Skeletal muscle cell (primary cell): ENCODE measurements around the gene FMNL2.

Experiments used
- DNase-seq: peaks from one replicate; pipeline ENCODE4 v3.0.0-alpha.2; 2010; ENCODE audit warnings: low read depth
- H3K4me3 ChIP-seq: 2 replicates; pipeline ENCODE4 v1.5.1; 2011; ENCODE audit warnings: low read depth, mild to moderate bottlenecking, control low read depth, low read length, moderate library complexity

The FMNL2 gene

GRCh38 chr2:152415231-152415642 lies 80.3 kb downstream of the FMNL2 start:
- no peak for DNase-seq
- no peak overlapping the region for H3K4me3 ChIP-seq

GRCh38 chr2:152415796-152416195 lies 80.8 kb downstream of the FMNL2 start:
- no peak overlapping the region for H3K4me3 ChIP-seq
- DNase-seq, result no peak

GRCh38 chr2:152418688-152419087 lies 83.7 kb downstream of the FMNL2 start:
- no peak overlapping the region for H3K4me3 ChIP-seq
- no peak for DNase-seq

- H3K4me3 ChIP-seq, result no peak overlapping the region
- DNase-seq, result no peak
Measured at GRCh38 chr2:152419944-152420343, 85.0 kb downstream of the FMNL2 start.

GRCh38 chr2:152420363-152420762 lies 85.4 kb downstream of the FMNL2 start:
- DNase-seq, result no peak
- no peak overlapping the region for H3K4me3 ChIP-seq

GRCh38 chr2:152420936-152421335 lies 86.0 kb downstream of the FMNL2 start:
- H3K4me3 ChIP-seq, result no peak overlapping the region
- no peak for DNase-seq

GRCh38 chr2:152421521-152422370 lies 86.8 kb downstream of the FMNL2 start:
- DNase-seq, result peak; percentile 97
- H3K4me3 ChIP-seq, result no peak overlapping the region

- DNase-seq, result no peak
- no peak overlapping the region for H3K4me3 ChIP-seq
Measured at GRCh38 chr2:152423684-152424083, 88.7 kb downstream of the FMNL2 start.

- H3K4me3 ChIP-seq, result no peak overlapping the region
- DNase-seq, result no peak
Measured at GRCh38 chr2:152425765-152426727, 91.1 kb downstream of the FMNL2 start.

- no peak for DNase-seq
- H3K4me3 ChIP-seq, result no peak overlapping the region
Measured at GRCh38 chr2:152426801-152427200, 91.8 kb downstream of the FMNL2 start.

GRCh38 chr2:152427902-152428301 lies 92.9 kb downstream of the FMNL2 start:
- no peak overlapping the region for H3K4me3 ChIP-seq
- no peak for DNase-seq

- no peak overlapping the region for H3K4me3 ChIP-seq
- DNase-seq, result no peak
Measured at GRCh38 chr2:152428800-152429582, 94.0 kb downstream of the FMNL2 start.

- H3K4me3 ChIP-seq, result no peak overlapping the region
- DNase-seq, result no peak
Measured at GRCh38 chr2:152430876-152431275, 95.9 kb downstream of the FMNL2 start.

- no peak overlapping the region for H3K4me3 ChIP-seq
Measured at GRCh38 chr2:152431370-152432098, 96.6 kb downstream of the FMNL2 start.

GRCh38 chr2:152432206-152432653 lies 97.3 kb downstream of the FMNL2 start:
- no peak overlapping the region for H3K4me3 ChIP-seq
- DNase-seq, result peak; percentile 89

More at GRCh38 chr2:152431370-152432098, 96.6 kb downstream of the FMNL2 start:
- DNase-seq, result no peak

GRCh38 chr2:152432765-152433164 lies 97.8 kb downstream of the FMNL2 start:
- no peak for DNase-seq
- no peak overlapping the region for H3K4me3 ChIP-seq

GRCh38 chr2:152433289-152433688 lies 98.3 kb downstream of the FMNL2 start:
- DNase-seq, result no peak
- H3K4me3 ChIP-seq, result no peak overlapping the region

GRCh38 chr2:152433791-152434190 lies 98.8 kb downstream of the FMNL2 start:
- no peak for DNase-seq
- no peak overlapping the region for H3K4me3 ChIP-seq
